Inflammatory macrophage treated with lipopolysaccharide for 1 hour (primary cell): ENCODE results near the gene ATE1.
A peak's percentile ranks its signal among the peaks of the same experiment; 100 is the strongest.
"Not testable (repeated sequence)": the region's sequence is repeated elsewhere in the genome, so short reads cannot be mapped to it uniquely, and the experiment has no call there.

Experiments
- DNase-seq, 2 donors: peaks; one replicate each; pipeline ENCODE4 v3.0.0-alpha.2; 2020 to 2022

Gene ATE1

DNA sequence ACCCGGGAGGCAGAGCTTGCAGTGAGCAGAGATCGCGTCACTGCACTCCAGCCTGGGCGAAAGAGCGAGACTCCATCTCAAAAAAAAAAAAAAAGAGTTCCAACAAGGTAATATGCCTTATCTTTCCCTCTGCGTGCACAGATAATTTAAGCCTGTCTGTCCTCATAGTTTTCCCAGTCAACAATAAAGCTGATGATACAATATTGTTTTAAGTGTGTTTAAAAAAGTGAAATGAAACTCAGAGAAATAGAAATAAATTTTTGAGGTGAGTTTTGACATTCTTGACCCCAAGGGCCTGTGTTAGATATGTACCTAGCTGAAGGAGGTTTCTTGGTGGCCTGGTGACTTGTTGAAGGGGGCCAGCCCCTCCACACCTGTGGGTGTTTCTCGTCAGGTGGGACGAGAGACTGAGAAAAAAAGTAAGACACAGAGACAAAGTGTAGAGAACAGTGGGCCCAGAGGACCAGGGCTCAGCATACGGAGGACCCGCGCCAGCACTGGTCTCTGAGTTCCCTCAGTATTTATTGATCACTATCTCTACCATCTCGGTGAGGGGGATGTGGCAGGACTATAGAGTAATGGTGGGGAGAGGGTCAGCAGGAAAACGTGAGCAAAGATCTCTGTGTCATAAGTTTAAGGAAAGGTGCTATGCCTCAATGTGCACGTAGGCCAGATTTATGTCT is 1.9 kb upstream of the ATE1 start:
- DNase-seq, result not testable (repeated sequence)

- DNase-seq, result peak in 1 of 2 donors; percentile 11
Observed at GRCh38 chr10:121928528-121928884, 675 bp upstream of the ATE1 start.

DNA sequence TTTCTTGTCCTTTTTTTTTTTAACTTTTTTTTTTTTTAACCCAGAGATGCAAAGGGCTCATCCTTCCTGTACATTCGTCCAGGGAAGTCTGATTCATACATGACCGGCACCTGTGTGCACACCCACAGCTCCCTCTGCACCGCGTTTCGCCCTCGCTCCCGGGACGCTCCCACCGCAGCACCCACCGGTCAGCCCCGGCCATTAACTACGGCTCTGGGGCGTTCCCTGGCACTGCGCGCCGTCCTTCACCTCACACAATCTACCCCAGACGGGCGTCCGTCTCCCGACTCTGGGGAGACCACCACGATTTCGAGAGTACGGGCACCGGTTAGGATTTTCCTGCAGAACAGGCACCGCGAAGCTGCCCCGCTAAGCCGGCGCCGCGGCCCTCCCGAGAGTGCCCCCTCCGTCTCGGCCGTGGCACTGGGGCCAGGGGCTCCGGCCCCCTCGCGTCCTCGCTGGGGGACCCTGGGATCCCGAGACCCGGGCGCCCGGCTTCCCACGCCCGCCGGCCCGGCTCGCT is 452 bp downstream of the ATE1 start:
- DNase-seq, result peak; percentile 22 to 24

DNA sequence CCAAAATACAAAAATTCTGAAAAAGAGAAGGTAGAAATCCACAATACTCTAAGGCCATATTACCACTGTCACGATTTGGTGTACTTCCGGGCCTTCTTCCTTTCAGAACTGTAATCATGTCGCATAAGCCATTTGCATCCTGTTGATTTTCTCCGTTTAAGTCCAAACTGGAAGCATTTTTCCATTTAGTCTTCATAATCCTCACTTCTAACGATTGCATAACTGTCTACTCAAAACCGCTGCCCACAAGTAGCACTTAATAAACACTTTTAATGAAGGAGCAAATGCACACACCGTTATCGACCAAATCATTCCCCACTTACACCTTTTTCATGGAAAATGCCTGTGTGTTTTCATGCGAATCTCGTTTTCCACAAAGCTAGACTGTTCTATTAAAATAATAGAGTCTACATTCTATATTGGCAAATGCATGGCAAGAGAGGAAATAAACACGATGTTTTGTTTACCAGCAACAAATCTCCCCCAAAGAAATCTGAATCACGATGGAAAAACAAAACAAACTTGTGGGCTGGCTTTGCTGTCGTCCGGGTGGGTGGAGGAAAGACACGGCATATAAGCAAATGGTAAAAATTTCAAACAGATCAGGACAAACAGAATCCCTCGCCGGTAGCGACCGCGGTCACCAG is 1.0 kb downstream of the ATE1 start:
- DNase-seq, result peak in 1 of 2 donors; percentile 20

- DNase-seq, result no peak
Observed at GRCh38 chr10:121926157-121926556, 1.7 kb downstream of the ATE1 start.

GRCh38 chr10:121921238-121921931 is 6.4 kb downstream of the ATE1 start:
- DNase-seq, result no peak

- DNase-seq, result no peak
Observed at GRCh38 chr10:121919666-121920065, 8.2 kb downstream of the ATE1 start.

GRCh38 chr10:121918800-121919199 is 9.0 kb downstream of the ATE1 start:
- DNase-seq, result not testable (repeated sequence)

GRCh38 chr10:121914661-121915060 is 13.2 kb downstream of the ATE1 start:
- DNase-seq, result no peak

GRCh38 chr10:121911421-121911697 is 16.5 kb downstream of the ATE1 start:
- no peak for DNase-seq

- DNase-seq, result no peak
Observed at GRCh38 chr10:121910673-121911420, 17.0 kb downstream of the ATE1 start.

DNA sequence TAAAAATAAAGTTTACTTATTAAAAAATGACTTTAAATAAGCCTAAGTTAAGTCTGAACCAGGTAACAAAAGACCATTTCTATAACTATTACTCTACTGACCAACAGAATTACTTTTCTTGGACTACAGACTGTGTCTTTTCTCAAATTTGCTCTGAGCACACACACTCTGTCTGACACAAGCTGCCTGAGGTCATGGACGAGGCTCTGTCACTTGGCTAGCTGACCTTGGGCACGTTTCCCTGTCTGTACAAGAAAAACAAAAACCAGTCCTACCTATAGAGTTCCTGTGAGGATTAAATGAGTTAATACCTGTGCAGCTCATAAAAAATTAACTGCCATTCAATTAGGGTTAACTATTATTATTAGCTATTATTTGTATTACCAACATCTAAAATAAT is 22.9 kb downstream of the ATE1 start:
- DNase-seq, result no peak

GRCh38 chr10:121900443-121901174 is 27.2 kb downstream of the ATE1 start:
- peak; percentile 32 to 73 for DNase-seq

DNA sequence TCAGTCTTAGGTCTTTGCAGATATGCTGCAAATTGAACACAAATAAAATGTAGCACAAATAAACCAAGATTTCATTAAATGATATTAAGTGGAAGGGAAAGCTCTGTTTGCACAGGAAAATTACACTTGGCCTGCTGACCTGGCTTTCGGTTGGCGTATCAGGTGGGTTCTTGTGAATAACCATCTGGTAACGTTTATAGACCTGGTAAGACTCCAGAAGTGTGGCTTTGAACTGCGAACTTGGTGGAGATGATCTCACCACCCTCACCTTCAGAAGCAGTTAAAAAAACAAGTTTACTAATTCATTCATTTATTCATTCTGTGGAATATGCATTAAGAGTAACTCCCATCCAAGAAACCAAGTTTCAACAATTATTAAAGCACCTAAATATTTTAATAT is 28.1 kb downstream of the ATE1 start:
- no peak for DNase-seq

DNA sequence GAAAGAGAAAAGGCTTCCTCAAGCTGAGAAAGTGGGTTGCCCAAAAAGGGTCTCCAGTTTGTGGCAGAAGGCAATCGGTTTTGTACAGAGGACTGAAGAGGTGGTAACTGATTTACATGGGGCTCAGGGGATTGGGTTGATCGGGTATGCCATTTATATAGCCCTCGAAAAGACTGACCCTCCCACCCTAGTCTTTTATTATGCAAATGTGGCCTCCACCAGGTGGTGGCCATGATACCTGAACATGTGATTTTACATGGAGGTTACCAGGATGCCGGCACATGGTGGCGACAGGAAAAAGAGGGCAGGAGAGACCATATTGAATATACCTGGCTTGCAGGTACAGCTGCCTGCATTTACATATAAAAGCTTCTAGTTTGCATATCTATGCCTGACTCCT is 36.7 kb downstream of the ATE1 start:
- no peak for DNase-seq

GRCh38 chr10:121889212-121889611 is 38.6 kb downstream of the ATE1 start:
- no peak for DNase-seq

GRCh38 chr10:121886997-121887622 is 40.7 kb downstream of the ATE1 start:
- DNase-seq, result peak; percentile 22 to 53

DNA sequence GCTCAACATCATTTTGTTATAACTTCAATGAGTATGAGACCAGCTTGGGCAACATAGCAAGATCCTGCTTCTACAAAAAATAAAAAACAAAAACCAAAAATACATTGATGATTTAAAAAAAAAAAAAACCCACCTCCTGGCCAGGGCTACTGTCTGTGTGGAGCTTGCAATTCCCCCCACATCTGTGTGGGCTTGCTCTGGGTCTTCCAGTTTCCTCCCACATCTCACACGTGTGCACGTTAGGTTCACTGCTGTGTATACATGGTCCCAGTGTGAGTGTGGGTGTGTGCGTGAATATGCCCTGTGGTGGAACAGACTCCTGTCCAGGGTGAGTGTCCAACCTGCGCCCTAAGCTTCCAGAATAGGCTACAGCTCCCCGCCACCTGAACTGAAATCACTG is 41.6 kb downstream of the ATE1 start:
- DNase-seq, result no peak

GRCh38 chr10:121880895-121881294 is 46.9 kb downstream of the ATE1 start:
- peak; percentile 44 to 72 for DNase-seq

GRCh38 chr10:121879476-121879875 is 48.4 kb downstream of the ATE1 start:
- no peak for DNase-seq

- no peak for DNase-seq
Observed at GRCh38 chr10:121873236-121873635, 54.6 kb downstream of the ATE1 start.

GRCh38 chr10:121870413-121870812 is 57.4 kb downstream of the ATE1 start:
- DNase-seq, result no peak
